Mesothelial cell of epicardium (in vitro differentiated cells): Measurements from ENCODE around the gene PNKD. TPM values are rescaled to one million over a fixed set of nuclear protein-coding genes. Genes with fewer than 3 reads are reported as not detected.
A peak's percentile ranks its signal among the peaks of the same experiment; 100 is the strongest.
"Not testable (repeated sequence)": the region's sequence is repeated elsewhere in the genome, so short reads cannot be mapped to it uniquely, and the experiment has no call there.

Experiments
- DNase-seq, 2 experiments: peaks; one replicate each; pipeline ENCODE4 v3.0.0; 2021; ENCODE audit warnings: low spot score in 2 of 2; ENCODE audit not compliant: unreplicated experiment in 2 of 2
- H3K27ac Mint-ChIP-seq: 2 replicates; pipeline ENCODE4 v1.8.0; 2021; ENCODE audit warnings: mixed read lengths
- H3K27me3 Mint-ChIP-seq: 2 replicates; pipeline ENCODE4 v1.8.0; 2021; ENCODE audit warnings: low read depth, mixed read lengths
- H3K36me3 Mint-ChIP-seq: 2 replicates; pipeline ENCODE4 v1.8.0; 2021; ENCODE audit warnings: mixed read lengths
- H3K4me1 Mint-ChIP-seq: 2 replicates; pipeline ENCODE4 v1.8.0; 2021; ENCODE audit warnings: mixed read lengths
- H3K4me3 Mint-ChIP-seq: 2 replicates; pipeline ENCODE4 v1.8.0; 2021; ENCODE audit warnings: mild to moderate bottlenecking, moderate library complexity, mixed read lengths
- H3K9me3 Mint-ChIP-seq: 2 replicates; pipeline ENCODE4 v1.8.0; 2021; ENCODE audit warnings: mixed read lengths
- CTCF ChIP-seq: fragments of 200-600 bp; sonication (generic); IDR thresholded peaks from one replicate; pipeline ENCODE4 v1.5.0; 2021; ENCODE audit warnings: antibody characterized with exemption; ENCODE audit not compliant: unreplicated experiment
- total RNA-seq: library from RNA; stranded (reverse); gene quantifications from 3 replicates; pipeline ENCODE4 v1.2.1, GENCODE V29; 2021

Gene PNKD
- total RNA-seq, 1 donor from 2014 or later: 63.2 TPM

GRCh38 chr2:218307415-218308090, 37.2 kb downstream of the PNKD start:
- no peaks in the 10 kb centered on the region for H3K9me3 Mint-ChIP-seq
- no peak for TF ChIP-seq CTCF
- H3K27ac Mint-ChIP-seq: peak overlapping the region; percentile 55
- peaks cover 29% of the 10 kb centered on the region for H3K4me1 Mint-ChIP-seq
- H3K27me3 Mint-ChIP-seq: no peaks in the 10 kb centered on the region
- no peaks in the 10 kb centered on the region for H3K36me3 Mint-ChIP-seq
- DNase-seq: no peak
- H3K4me3 Mint-ChIP-seq: no peak overlapping the region

GRCh38 chr2:218310853-218311540, 40.7 kb downstream of the PNKD start:
- H3K27ac Mint-ChIP-seq: peak overlapping the region; percentile 94
- no peaks in the 10 kb centered on the region for H3K36me3 Mint-ChIP-seq
- H3K4me3 Mint-ChIP-seq: no peak overlapping the region
- H3K9me3 Mint-ChIP-seq: no peaks in the 10 kb centered on the region
- peaks cover 38% of the 10 kb centered on the region for H3K4me1 Mint-ChIP-seq
- TF ChIP-seq CTCF: no peak
- H3K27me3 Mint-ChIP-seq: no peaks in the 10 kb centered on the region
- DNase-seq: no peak

- not testable (repeated sequence) for DNase-seq, H3K9me3 Mint-ChIP-seq, H3K36me3 Mint-ChIP-seq, H3K27me3 Mint-ChIP-seq
- Mint-ChIP-seq H3K4me1 (peaks cover 43% of the 10 kb centered on the region), H3K27ac (peak overlapping the region; percentile 94), H3K4me3 (peak overlapping the region; percentile 8)
Measured at GRCh38 chr2:218311541-218312266, 41.4 kb downstream of the PNKD start.

GRCh38 chr2:218312267-218312756, 42.0 kb downstream of the PNKD start:
- no peaks in the 10 kb centered on the region for H3K36me3 Mint-ChIP-seq
- TF ChIP-seq CTCF: no peak
- H3K27ac Mint-ChIP-seq: peak overlapping the region; percentile 94
- no peak overlapping the region for H3K4me3 Mint-ChIP-seq
- peaks cover 49% of the 10 kb centered on the region for H3K4me1 Mint-ChIP-seq
- no peaks in the 10 kb centered on the region for H3K27me3 Mint-ChIP-seq
- H3K9me3 Mint-ChIP-seq: no peaks in the 10 kb centered on the region
- no peak for DNase-seq

- no peaks in the 10 kb centered on the region for H3K36me3 Mint-ChIP-seq
- no peak for DNase-seq
- no peak overlapping the region for H3K4me3 Mint-ChIP-seq
- no peak for TF ChIP-seq CTCF
- H3K27me3 Mint-ChIP-seq: no peaks in the 10 kb centered on the region
- H3K4me1 Mint-ChIP-seq: peaks cover 51% of the 10 kb centered on the region
- H3K9me3 Mint-ChIP-seq: no peaks in the 10 kb centered on the region
- peak overlapping the region; percentile 82 for H3K27ac Mint-ChIP-seq
Measured at GRCh38 chr2:218313356-218313755, 43.0 kb downstream of the PNKD start.

- not testable (repeated sequence) for H3K27me3 Mint-ChIP-seq, H3K36me3 Mint-ChIP-seq, H3K9me3 Mint-ChIP-seq, H3K4me3 Mint-ChIP-seq, DNase-seq
- Mint-ChIP-seq H3K27ac (peak overlapping the region; percentile 86), H3K4me1 (peaks cover 55% of the 10 kb centered on the region)
Measured at GRCh38 chr2:218314764-218315163, 44.4 kb downstream of the PNKD start.
